B cell (primary cell): ENCODE data around the gene ROR2. TPM values are rescaled to one million over a fixed set of nuclear protein-coding genes. Genes with fewer than 3 reads are reported as not detected.

Source experiments
- ATAC-seq: fragments of 200-7000 bp; cut with Tn5 transposase; one replicate; pipeline ENCODE4 v1.10.0; 2021; ENCODE audit warnings: low read depth, mild to moderate bottlenecking, moderate number of reproducible peaks, moderate library complexity
- CTCF ChIA-PET: fragments of 350-600 bp; sonication (Branson Sonifier 250); formaldehyde crosslinking; loops from one replicate; lab custom pipeline; 2021; ENCODE audit warnings: antibody characterized with exemption, inconsistent platforms; lab: Charles Lee
- POLR2A ChIA-PET: fragments of 350-600 bp; sonication (Branson Sonifier 250); formaldehyde crosslinking; loops from one replicate; lab custom pipeline; 2021; ENCODE audit warnings: antibody characterized with exemption; lab: Charles Lee
- DNase-seq: peaks from one replicate; pipeline ENCODE4 v3.0.0; 2013
- H2AFZ ChIP-seq: 2 replicates; pipeline ENCODE4 v1.6.1; 2012; ENCODE audit warnings: mild to moderate bottlenecking, low read depth, low read length; ENCODE audit not compliant: insufficient read depth, poor library complexity, severe bottlenecking
- H3K27ac ChIP-seq, 2 donors: 1 replicate in 1 of 2; 2 replicates in 1 of 2; pipeline ENCODE4 v1.5.1; 2012 to 2013; ENCODE audit warnings: low read length in 2 of 2, mild to moderate bottlenecking in 2 of 2, moderate library complexity in 1 of 2
- H3K27me3 ChIP-seq, 4 experiments: fragments of 200-600 bp in 1 of 4; sonication (generic) in 1 of 4; replicated peaks in 1 of 4; 1 replicate in 2 of 4; 2 replicates in 2 of 4; pipeline versions ENCODE4 v1.6.1 to v1.7.0; 2013 to 2016; ENCODE audit warnings: low read length in 3 of 4, mild to moderate bottlenecking in 2 of 4, mixed read lengths in 1 of 4, moderate library complexity in 1 of 4; ENCODE audit not compliant: insufficient read depth in 4 of 4, control insufficient read depth in 3 of 4; ENCODE audit errors: control extremely low read depth in 1 of 4
- H3K36me3 ChIP-seq, 2 experiments: replicated peaks in 1 of 2; 1 replicate in 1 of 2; 2 replicates in 1 of 2; pipeline versions ENCODE4 v1.6.1 to v1.7.1; 2013; ENCODE audit warnings: low read length in 1 of 2; ENCODE audit not compliant: insufficient read depth in 2 of 2, control insufficient read depth in 1 of 2; ENCODE audit errors: control extremely low read depth in 1 of 2, extremely low read depth in 1 of 2
- H3K4me1 ChIP-seq, 2 donors: fragments of 200-600 bp in 1 of 2; sonication (generic) in 1 of 2; 1 replicate in 1 of 2; 2 replicates in 1 of 2; pipeline versions ENCODE4 v1.5.1 to v1.6.1; 2013 to 2017; ENCODE audit warnings: low read length in 2 of 2; ENCODE audit not compliant: control insufficient read depth in 2 of 2, insufficient read depth in 2 of 2
- H3K4me2 ChIP-seq: replicated peaks from 2 replicates; pipeline ENCODE3; 2012; ENCODE audit warnings: mild to moderate bottlenecking, low read depth, low read length; ENCODE audit not compliant: poor library complexity, severe bottlenecking
- H3K4me3 ChIP-seq, 5 experiments: fragments of 200-600 bp in 1 of 5; sonication (generic) in 1 of 5; 1 replicate in 3 of 5; 2 replicates in 2 of 5; pipeline versions ENCODE4 v1.5.1 to v1.7.0; 2011 to 2016; ENCODE audit warnings: low read length in 4 of 5, mild to moderate bottlenecking in 4 of 5, low read depth in 2 of 5, control low read depth in 1 of 5, moderate library complexity in 1 of 5; ENCODE audit not compliant: insufficient read depth in 1 of 5; ENCODE audit errors: control extremely low read depth in 1 of 5, extremely low read depth in 1 of 5
- H3K79me2 ChIP-seq: fragments of 200-600 bp; sonication (generic); one replicate; pipeline ENCODE4 v1.6.0; 2016; ENCODE audit warnings: low read length; ENCODE audit not compliant: control insufficient read depth, insufficient read depth
- H3K9ac ChIP-seq: fragments of 200-600 bp; sonication (generic); 2 replicates; pipeline ENCODE4 v1.6.1; 2017; ENCODE audit warnings: mild to moderate bottlenecking, low read length, moderate library complexity
- H3K9me3 ChIP-seq, 3 donors: one replicate each; pipeline versions ENCODE4 v1.6.1 to v1.7.1; 2013; ENCODE audit warnings: low read length in 2 of 3; ENCODE audit not compliant: control insufficient read depth in 2 of 3, insufficient read depth in 1 of 3; ENCODE audit errors: control extremely low read depth in 1 of 3
- H4K20me1 ChIP-seq: 2 replicates; pipeline ENCODE4 v1.6.0; 2012; ENCODE audit warnings: mild to moderate bottlenecking, low read length; ENCODE audit not compliant: insufficient read depth, control insufficient read depth, poor library complexity, severe bottlenecking
- H3K27ac Mint-ChIP-seq: one replicate; pipeline ENCODE4 v1.8.0; 2021; ENCODE audit warnings: mixed read lengths
- H3K27me3 Mint-ChIP-seq: one replicate; pipeline ENCODE4 v1.8.0; 2021; ENCODE audit warnings: mixed read lengths
- H3K4me1 Mint-ChIP-seq: one replicate; pipeline ENCODE4 v1.8.0; 2021; ENCODE audit warnings: mixed read lengths
- H3K4me3 Mint-ChIP-seq: one replicate; pipeline ENCODE4 v1.8.0; 2021; ENCODE audit warnings: mixed read lengths
- H3K9me3 Mint-ChIP-seq: one replicate; pipeline ENCODE4 v1.8.0; 2022; ENCODE audit warnings: mixed read lengths; ENCODE audit not compliant: insufficient read depth
- CTCF ChIP-seq: fragments of 200-600 bp; IDR thresholded peaks from one replicate; pipeline ENCODE4 v1.8.0; 2022; ENCODE audit warnings: antibody characterized with exemption, mild to moderate bottlenecking
- EZH2 ChIP-seq: IDR thresholded peaks from 2 replicates; pipeline ENCODE4 v1.6.1; 2012; ENCODE audit warnings: borderline replicate concordance, low read depth, mild to moderate bottlenecking, moderate library complexity, low read length; ENCODE audit not compliant: insufficient read depth, poor library complexity, severe bottlenecking
- WGBS: methylation state at CpG from one replicate; pipeline ENCODE4 v1.1.5; 2013; ENCODE audit warnings: missing lambda C conversion rate; ENCODE audit not compliant: insufficient coverage; 5-methylcytosine and 5-hydroxymethylcytosine counted together
- intact Hi-C: fragments of 100-400 bp; cut with micrococcal nuclease; formaldehyde crosslinking; loops from one replicate; pipeline ENCODE4 v1.10.0; 2022
- polyA plus RNA-seq: library from polyadenylated mRNA; depleted of rRNA; stranded (reverse); fragments of >200 nt; gene quantifications from 2 replicates; pipeline ENCODE4 v1.2.3, GENCODE V29; 2012
- total RNA-seq, 2 donors: library from RNA; stranded (reverse); fragments of 120-200 nt in 1 of 2; gene quantifications; 1 replicate in 1 of 2; 2 replicates in 1 of 2; pipeline versions ENCODE4 v1.2.3 to v1.2.4, GENCODE V29; 2013 to 2022

Gene ROR2
- total and polyA plus RNA-seq, 2 donors (not counting 1 experiment from before 2014, with no cell fraction given): 0.21 to 0.49 TPM

GRCh38 chr9:91897201-91897600, 52.8 kb downstream of the ROR2 start:
- intact Hi-C loops: no loop called here
- no peak for DNase-seq
- no peak for TF ChIP-seq CTCF
- TF ChIP-seq EZH2: no peak
- no peaks in the 10 kb centered on the region for H3K9me3 ChIP-seq
- H3K27ac ChIP-seq: no peak overlapping the region
- no peak for ATAC-seq
- CTCF ChIA-PET: no interaction called here
- no peaks in the 10 kb centered on the region for H3K4me1 ChIP-seq
- H4K20me1 ChIP-seq: no peaks in the 10 kb centered on the region
- no peaks in the 10 kb centered on the region for H3K9me3 Mint-ChIP-seq
- peaks cover 4% of the 10 kb centered on the region for H3K4me1 Mint-ChIP-seq
- no peaks in the 10 kb centered on the region for H3K79me2 ChIP-seq
- no peak overlapping the region for H3K9ac ChIP-seq
- H3K27me3 Mint-ChIP-seq: peaks cover 34% of the 10 kb centered on the region
- H3K4me2 ChIP-seq: no peak overlapping the region
- POLR2A ChIA-PET: no interaction called here
- no peak overlapping the region for H3K27ac Mint-ChIP-seq
- H3K4me3 ChIP-seq: no peak overlapping the region
- whole genome bisulfite sequencing: 60% methylated on average over 1 of the region's 1 CpG
- H3K4me3 Mint-ChIP-seq: no peak overlapping the region
- no peaks in the 10 kb centered on the region for H3K36me3 ChIP-seq
- no peak overlapping the region for H2AFZ ChIP-seq
- peaks cover 0 to 4% (median 0%) of the 10 kb centered on the region in 4 experiments for H3K27me3 ChIP-seq

- H3K4me3 ChIP-seq: no peak overlapping the region
- ChIA-PET CTCF (no interaction called here), POLR2A (no interaction called here)
- Mint-ChIP-seq H3K4me1 (peaks cover 4% of the 10 kb centered on the region), H3K27me3 (peaks cover 37% of the 10 kb centered on the region), H3K27ac (no peak overlapping the region), H3K9me3 (no peaks in the 10 kb centered on the region), H3K4me3 (no peak overlapping the region)
- no peak for ATAC-seq
- intact Hi-C loops: no loop called here
- H3K27me3 ChIP-seq: peaks cover 0 to 4% (median 0%) of the 10 kb centered on the region in 4 experiments
- H3K36me3 ChIP-seq: no peaks in the 10 kb centered on the region
- TF ChIP-seq CTCF (no peak), EZH2 (no peak)
- H3K27ac ChIP-seq: no peak overlapping the region
- H3K9me3 ChIP-seq: no peaks in the 10 kb centered on the region
- 7% methylated on average over 5 of the region's 11 CpGs for WGBS
- DNase-seq: no peak
- H3K4me2 ChIP-seq: no peak overlapping the region
- H3K79me2 ChIP-seq: no peaks in the 10 kb centered on the region
- H3K4me1 ChIP-seq: no peaks in the 10 kb centered on the region
- no peaks in the 10 kb centered on the region for H4K20me1 ChIP-seq
- no peak overlapping the region for H3K9ac ChIP-seq
- no peak overlapping the region for H2AFZ ChIP-seq
Observed at GRCh38 chr9:91896513-91897121, 53.4 kb downstream of the ROR2 start.
